ENCODE measurements around the gene SLC25A28.

DNA sequence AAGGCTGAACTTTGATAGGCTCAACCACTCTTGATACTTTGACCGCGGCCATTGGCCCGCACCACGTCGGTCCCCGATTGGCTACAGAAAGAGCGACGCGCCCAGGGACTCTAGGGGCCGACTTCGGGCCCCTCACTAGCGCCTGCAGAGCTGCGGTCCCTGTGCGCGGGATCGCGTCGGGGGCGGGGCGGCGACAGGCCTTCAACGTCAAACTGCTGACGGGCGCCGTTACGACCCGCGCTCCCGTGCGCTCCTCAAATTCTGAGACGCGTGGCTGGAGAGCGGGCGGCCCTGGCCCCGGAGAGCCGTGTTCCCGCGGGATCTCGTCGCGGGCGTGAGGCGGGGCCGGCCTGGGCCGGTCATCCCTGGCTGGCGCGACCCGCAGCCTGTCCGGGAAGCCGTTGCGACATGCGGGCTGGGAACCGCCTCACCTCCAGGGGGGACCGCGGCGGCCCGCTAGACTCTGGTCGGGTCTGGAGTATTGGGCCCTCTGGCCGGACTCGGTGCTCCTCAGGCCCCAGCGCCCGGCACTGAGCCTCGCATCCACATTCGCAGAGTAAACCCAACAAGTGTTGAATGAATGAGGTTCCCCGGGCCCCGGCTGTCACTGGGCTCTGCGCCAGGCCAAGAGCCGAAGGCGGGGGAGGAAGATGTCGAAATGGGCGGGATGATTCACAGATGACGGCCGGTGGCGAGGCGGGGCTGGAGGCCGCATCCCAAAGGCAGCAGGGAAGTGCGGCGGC is 643 bp upstream of the SLC25A28 start:
- TF ChIP-seq, protein P1, sequence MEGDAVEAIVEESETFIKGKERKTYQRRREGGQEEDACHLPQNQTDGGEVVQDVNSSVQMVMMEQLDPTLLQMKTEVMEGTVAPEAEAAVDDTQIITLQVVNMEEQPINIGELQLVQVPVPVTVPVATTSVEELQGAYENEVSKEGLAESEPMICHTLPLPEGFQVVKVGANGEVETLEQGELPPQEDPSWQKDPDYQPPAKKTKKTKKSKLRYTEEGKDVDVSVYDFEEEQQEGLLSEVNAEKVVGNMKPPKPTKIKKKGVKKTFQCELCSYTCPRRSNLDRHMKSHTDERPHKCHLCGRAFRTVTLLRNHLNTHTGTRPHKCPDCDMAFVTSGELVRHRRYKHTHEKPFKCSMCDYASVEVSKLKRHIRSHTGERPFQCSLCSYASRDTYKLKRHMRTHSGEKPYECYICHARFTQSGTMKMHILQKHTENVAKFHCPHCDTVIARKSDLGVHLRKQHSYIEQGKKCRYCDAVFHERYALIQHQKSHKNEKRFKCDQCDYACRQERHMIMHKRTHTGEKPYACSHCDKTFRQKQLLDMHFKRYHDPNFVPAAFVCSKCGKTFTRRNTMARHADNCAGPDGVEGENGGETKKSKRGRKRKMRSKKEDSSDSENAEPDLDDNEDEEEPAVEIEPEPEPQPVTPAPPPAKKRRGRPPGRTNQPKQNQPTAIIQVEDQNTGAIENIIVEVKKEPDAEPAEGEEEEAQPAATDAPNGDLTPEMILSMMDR (tag by site-specific recombination; IDR thresholded peaks at IDR 0.05), result peak; percentile 60; the same call in 1 of the 2 replicates
- TF ChIP-seq ZNF423 (tag by site-specific recombination; IDR thresholded peaks at IDR 0.05) (no peak; the same call in 1 of the 2 replicates), ZNF16 (tag by site-specific recombination; IDR thresholded peaks at IDR 0.05; ENCODE audit: low read depth) (no peak), ZNF416 (tag by site-specific recombination; IDR thresholded peaks at IDR 0.05) (no peak), ZNF274 (IDR thresholded peaks at IDR 0.05; ENCODE audit: low read length) (no peak), ZNF274 (tag by site-specific recombination; IDR thresholded peaks at IDR 0.05; ENCODE audit: borderline replicate concordance) (no peak), SALL2 (tag by site-specific recombination; IDR thresholded peaks at IDR 0.05; ENCODE audit: borderline replicate concordance) (no peak), ZSCAN23 (tag by site-specific recombination; IDR thresholded peaks at IDR 0.05) (no peak; the same call in 1 of the 2 replicates)
- TF ChIP-seq, protein P2, sequence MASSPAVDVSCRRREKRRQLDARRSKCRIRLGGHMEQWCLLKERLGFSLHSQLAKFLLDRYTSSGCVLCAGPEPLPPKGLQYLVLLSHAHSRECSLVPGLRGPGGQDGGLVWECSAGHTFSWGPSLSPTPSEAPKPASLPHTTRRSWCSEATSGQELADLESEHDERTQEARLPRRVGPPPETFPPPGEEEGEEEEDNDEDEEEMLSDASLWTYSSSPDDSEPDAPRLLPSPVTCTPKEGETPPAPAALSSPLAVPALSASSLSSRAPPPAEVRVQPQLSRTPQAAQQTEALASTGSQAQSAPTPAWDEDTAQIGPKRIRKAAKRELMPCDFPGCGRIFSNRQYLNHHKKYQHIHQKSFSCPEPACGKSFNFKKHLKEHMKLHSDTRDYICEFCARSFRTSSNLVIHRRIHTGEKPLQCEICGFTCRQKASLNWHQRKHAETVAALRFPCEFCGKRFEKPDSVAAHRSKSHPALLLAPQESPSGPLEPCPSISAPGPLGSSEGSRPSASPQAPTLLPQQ (tag by site-specific recombination; IDR thresholded peaks at IDR 0.05), result peak; percentile 80
